Thyroid gland (tissue), 4 donors: ENCODE data around the gene MAB21L3.

Experiments used
- CTCF ChIP-seq, 6 experiments: fragments of 200-600 bp in 3 of 6; fragments of 450-650 bp in 3 of 6; sonication (generic) in 3 of 6; IDR thresholded peaks; one replicate each; pipeline ENCODE4 v1.5.1; 2016 to 2019; ENCODE audit warnings: antibody characterized with exemption in 6 of 6, mild to moderate bottlenecking in 2 of 6, inconsistent platforms in 1 of 6, moderate library complexity in 1 of 6
- POLR2A ChIP-seq, 2 donors: fragments of 450-650 bp; IDR thresholded peaks; one replicate each; pipeline ENCODE4 v1.6.1; 2017; ENCODE audit warnings: antibody characterized with exemption in 2 of 2, mild to moderate bottlenecking in 2 of 2, moderate library complexity in 1 of 2

DNA sequence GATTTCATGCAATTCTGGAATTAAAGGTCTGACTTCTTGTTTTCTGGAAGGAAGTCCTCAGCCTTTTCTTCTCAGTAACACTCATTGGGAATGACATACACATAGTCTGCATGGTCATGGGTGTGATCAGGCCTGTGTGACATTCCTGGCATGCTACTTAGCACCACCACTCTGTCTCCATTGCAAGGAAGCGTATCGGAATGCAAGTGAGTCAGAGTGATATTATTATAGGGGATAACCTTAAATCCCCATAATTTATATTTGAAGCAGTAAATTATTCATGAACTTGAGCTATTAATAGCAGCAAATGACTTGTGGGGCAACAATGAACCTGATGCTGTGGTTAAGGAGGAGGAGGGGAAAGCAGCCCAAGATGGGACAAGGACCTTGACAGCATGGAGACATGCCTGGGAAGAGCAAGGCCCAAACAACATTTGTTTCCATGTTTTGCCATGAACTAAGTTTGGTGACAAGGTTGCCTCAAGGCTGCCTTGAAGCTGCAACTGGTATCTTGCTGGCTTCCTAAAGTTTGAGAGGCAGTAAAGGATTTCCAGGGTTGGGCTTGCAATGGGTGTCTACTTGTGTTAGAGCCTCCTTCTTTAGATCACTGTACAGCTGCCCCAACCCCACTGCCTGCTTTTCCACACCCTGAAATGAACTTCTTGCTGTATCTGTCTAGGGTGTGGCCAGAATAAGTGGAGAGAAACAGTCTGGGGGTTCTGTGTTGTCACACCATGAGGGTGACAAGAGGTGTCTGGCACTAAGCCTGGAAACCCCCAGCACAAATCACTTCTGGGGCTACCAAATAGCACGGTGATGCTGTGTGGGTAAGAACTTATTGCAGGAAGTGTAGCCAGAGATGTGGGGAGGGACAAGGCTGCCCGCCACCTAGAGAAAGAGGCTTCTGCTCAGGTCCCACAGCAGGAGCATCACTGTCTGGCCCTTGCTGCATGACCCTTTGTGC is 4.6 kb downstream of the MAB21L3 start:
- TF ChIP-seq CTCF (IDR thresholded peaks at IDR 0.05) (no peak), POLR2A (IDR thresholded peaks at IDR 0.05) (no peak)
